Retina (tissue), 1 donor: ENCODE measurements around the gene LRIT1.
A peak's percentile ranks its signal among the peaks of the same experiment; 100 is the strongest.

Source experiments
- DNase-seq: peaks from one replicate; pipeline ENCODE4 v3.0.0-alpha.2; 2016

Gene LRIT1

GRCh38 chr10:84214046-84214572 is 27.2 kb downstream of the LRIT1 start:
- DNase-seq, result no peak

- no peak for DNase-seq
Measured at GRCh38 chr10:84213076-84213475, 28.3 kb downstream of the LRIT1 start.

- no peak for DNase-seq
Measured at GRCh38 chr10:84212014-84212413, 29.3 kb downstream of the LRIT1 start.

GRCh38 chr10:84211566-84211965 is 29.8 kb downstream of the LRIT1 start:
- DNase-seq, result no peak

- no peak for DNase-seq
Measured at GRCh38 chr10:84208023-84208422, 33.3 kb downstream of the LRIT1 start.

GRCh38 chr10:84205853-84206525 is 35.4 kb downstream of the LRIT1 start:
- DNase-seq, result no peak

- peak; percentile 70 for DNase-seq
Measured at GRCh38 chr10:84205049-84205852, 36.1 kb downstream of the LRIT1 start.

- DNase-seq, result no peak
Measured at GRCh38 chr10:84204610-84205009, 36.7 kb downstream of the LRIT1 start.

- DNase-seq, result no peak
Measured at GRCh38 chr10:84204122-84204521, 37.2 kb downstream of the LRIT1 start.

GRCh38 chr10:84202349-84202748 is 39.0 kb downstream of the LRIT1 start:
- DNase-seq, result no peak

- DNase-seq, result no peak
Measured at GRCh38 chr10:84201682-84202081, 39.7 kb downstream of the LRIT1 start.

- DNase-seq, result no peak
Measured at GRCh38 chr10:84201244-84201606, 40.1 kb downstream of the LRIT1 start.

- DNase-seq, result no peak
Measured at GRCh38 chr10:84200537-84201243, 40.7 kb downstream of the LRIT1 start.

GRCh38 chr10:84198206-84198915 is 43.0 kb downstream of the LRIT1 start:
- no peak for DNase-seq

- no peak for DNase-seq
Measured at GRCh38 chr10:84197643-84198042, 43.7 kb downstream of the LRIT1 start.

GRCh38 chr10:84196941-84197340 is 44.4 kb downstream of the LRIT1 start:
- no peak for DNase-seq

- no peak for DNase-seq
Measured at GRCh38 chr10:84196083-84196482, 45.3 kb downstream of the LRIT1 start.

GRCh38 chr10:84195044-84195830 is 46.1 kb downstream of the LRIT1 start:
- no peak for DNase-seq

GRCh38 chr10:84194424-84195043 is 46.8 kb downstream of the LRIT1 start, which contains the start of gene CDHR1:
TSS of gene CDHR1 (plus strand) at chr10:84194537. CDS start at chr10:84194761, 224 bp downstream.
- DNase-seq, result peak; percentile 70

GRCh38 chr10:84193846-84194423 is 47.4 kb downstream of the LRIT1 start:
- DNase-seq, result peak; percentile 64

GRCh38 chr10:84193327-84193726 is 48.0 kb downstream of the LRIT1 start:
- DNase-seq, result no peak
